ENCODE results near the gene GALE.

DNA sequence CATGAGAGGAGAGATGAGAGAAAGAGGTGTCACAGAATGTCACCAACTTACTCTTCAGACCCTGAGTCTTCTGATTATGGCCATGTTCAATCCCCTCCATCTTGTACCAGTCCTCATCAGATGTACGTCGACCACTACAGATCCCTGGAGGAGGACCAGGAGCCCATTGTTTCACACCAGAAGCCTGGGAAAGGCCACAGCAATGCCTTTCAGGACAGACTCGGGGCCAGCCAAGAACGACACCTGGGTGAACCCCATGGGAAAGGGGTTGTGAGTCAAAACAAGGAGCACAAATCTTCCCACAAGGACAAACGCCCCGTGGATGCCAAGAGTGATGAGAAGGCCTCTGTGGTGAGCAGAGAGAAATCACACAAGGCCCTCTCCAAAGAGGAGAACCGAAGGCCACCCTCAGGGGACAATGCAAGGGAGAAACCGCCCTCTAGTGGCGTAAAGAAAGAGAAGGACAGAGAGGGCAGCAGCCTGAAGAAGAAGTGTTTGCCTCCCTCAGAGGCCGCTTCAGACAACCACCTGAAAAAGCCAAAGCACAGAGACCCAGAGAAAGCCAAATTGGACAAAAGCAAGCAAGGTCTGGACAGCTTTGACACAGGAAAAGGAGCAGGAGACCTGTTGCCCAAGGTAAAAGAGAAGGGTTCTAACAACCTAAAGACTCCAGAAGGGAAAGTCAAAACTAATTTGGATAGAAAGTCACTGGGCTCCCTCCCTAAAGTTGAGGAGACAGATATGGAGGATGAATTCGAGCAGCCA is 49.3 kb downstream of the GALE start:
- TF ChIP-seq CTCF (optimal IDR thresholded peaks at IDR 0.05 in 1 of 3, IDR thresholded peaks at IDR 0.05 in 1 of 3, conservative IDR thresholded peaks at IDR 0.05 in 1 of 3; ENCODE audit: extremely low read depth in 1 of 3, insufficient read depth in 2 of 3, low read length in 3 of 3) (peak; percentile 62 to 81 (median 74)), EZH2 (IDR thresholded peaks at IDR 0.05; ENCODE audit: low read length) (no peak)

Measured in keratinocyte (primary cell).